Peyer's patch (tissue), 4 donors: ENCODE measurements around the gene TAMALIN.

Source experiments
- CTCF ChIP-seq, 6 experiments: fragments of 450-650 bp in 4 of 6; fragments of 200-600 bp in 2 of 6; sonication (generic) in 1 of 6; IDR thresholded peaks; one replicate each; pipeline ENCODE4 v1.5.1; 2017 to 2019; ENCODE audit warnings: antibody characterized with exemption in 6 of 6, mild to moderate bottlenecking in 3 of 6, moderate library complexity in 1 of 6
- POLR2A ChIP-seq, 2 donors: fragments of 450-650 bp; IDR thresholded peaks; one replicate each; pipeline ENCODE4 v1.5.1; 2017; ENCODE audit warnings: antibody characterized with exemption in 2 of 2, mild to moderate bottlenecking in 2 of 2, moderate library complexity in 2 of 2

GRCh38 chr12:51986834-51987233 lies 19.9 kb upstream of the TAMALIN start:
- TF ChIP-seq CTCF (IDR thresholded peaks at IDR 0.05) = no peak
- no peak for TF ChIP-seq POLR2A (IDR thresholded peaks at IDR 0.05)
